Activated T-helper 9 cell treated with anti-CD3 and anti-CD28 coated beads, Interleukin-2, amount 50 U/mL, for 16 hours (primary cell): ENCODE results near the gene SETD4.
A peak's percentile ranks its signal among the peaks of the same experiment; 100 is the strongest.
"Not testable (repeated sequence)": the region's sequence is repeated elsewhere in the genome, so short reads cannot be mapped to it uniquely, and the experiment has no call there.

ENCODE experiments used
- DNase-seq: peaks from one replicate; pipeline ENCODE4 v3.0.0-alpha.2; 2020; ENCODE audit warnings: low read depth

SETD4 gene

GRCh38 chr21:36079010-36079649 lies 18.8 kb upstream of the SETD4 start:
- DNase-seq = peak; percentile 8

GRCh38 chr21:36077758-36078157 lies 17.4 kb upstream of the SETD4 start:
- DNase-seq = no peak

- DNase-seq = no peak
These were observed 16.7 kb upstream of the SETD4 start for GRCh38 chr21:36076878-36077655.

GRCh38 chr21:36075953-36076352 lies 15.6 kb upstream of the SETD4 start:
- no peak for DNase-seq

- no peak for DNase-seq
These were observed 14.8 kb upstream of the SETD4 start for GRCh38 chr21:36075171-36075570.

- DNase-seq = not testable (repeated sequence)
These were observed 13.6 kb upstream of the SETD4 start for GRCh38 chr21:36073911-36074310.

- no peak for DNase-seq
These were observed 12.9 kb upstream of the SETD4 start for GRCh38 chr21:36073181-36073580.

- no peak for DNase-seq
These were observed 12.3 kb upstream of the SETD4 start for GRCh38 chr21:36072453-36073162.

- no peak for DNase-seq
These were observed 10.7 kb upstream of the SETD4 start for GRCh38 chr21:36070999-36071398.

GRCh38 chr21:36069713-36070583 lies 9.6 kb upstream of the SETD4 start, which contains the start of gene CBR1:
CBR1 (plus strand) TSS chr21:36070024; CDS start chr21:36070116, 92 bp downstream.
- peak; percentile 83 for DNase-seq

GRCh38 chr21:36068748-36069398 lies 8.5 kb upstream of the SETD4 start:
- no peak for DNase-seq

GRCh38 chr21:36065497-36066036 lies 5.2 kb upstream of the SETD4 start:
- no peak for DNase-seq

GRCh38 chr21:36064085-36064460 lies 3.7 kb upstream of the SETD4 start:
- DNase-seq = no peak

- no peak for DNase-seq
These were observed 3.2 kb upstream of the SETD4 start for GRCh38 chr21:36063375-36064084.

- no peak for DNase-seq
These were observed 1.1 kb upstream of the SETD4 start for GRCh38 chr21:36061445-36061844.

GRCh38 chr21:36059823-36060158 lies 535 bp downstream of the SETD4 start:
- DNase-seq = no peak

- DNase-seq = no peak
These were observed 4.8 kb downstream of the SETD4 start for GRCh38 chr21:36055551-36055950.

GRCh38 chr21:36053715-36054062 lies 6.6 kb downstream of the SETD4 start:
- no peak for DNase-seq

- no peak for DNase-seq
These were observed 7.2 kb downstream of the SETD4 start for GRCh38 chr21:36052860-36053714.

GRCh38 chr21:36048357-36048756 lies 12.0 kb downstream of the SETD4 start:
- no peak for DNase-seq
